HG03439 (cell line): ENCODE measurements around the gene PREP.
"Not testable (repeated sequence)": the region's sequence is repeated elsewhere in the genome, so short reads cannot be mapped to it uniquely, and the experiment has no call there.

ENCODE experiments used
- ATAC-seq: cut with Tn5 transposase; IDR thresholded peaks from one replicate; pipeline ENCODE4 v1.9.1; 2021; ENCODE audit warnings: mild to moderate bottlenecking, moderate library complexity; ENCODE audit not compliant: unreplicated experiment

Gene PREP

GRCh38 chr6:105274678-105275077 is 128.2 kb downstream of the PREP start:
- no peak for ATAC-seq

GRCh38 chr6:105273589-105273988 is 129.3 kb downstream of the PREP start:
- no peak for ATAC-seq

- no peak for ATAC-seq
These were observed 130.1 kb downstream of the PREP start for GRCh38 chr6:105272786-105273185.

GRCh38 chr6:105270511-105270910 is 132.4 kb downstream of the PREP start:
- ATAC-seq: no peak

- ATAC-seq: no peak
These were observed 133.5 kb downstream of the PREP start for GRCh38 chr6:105269390-105269789.

- no peak for ATAC-seq
These were observed 138.9 kb downstream of the PREP start for GRCh38 chr6:105263685-105264610.

- no peak for ATAC-seq
These were observed 142.7 kb downstream of the PREP start for GRCh38 chr6:105259913-105260889.

DNA sequence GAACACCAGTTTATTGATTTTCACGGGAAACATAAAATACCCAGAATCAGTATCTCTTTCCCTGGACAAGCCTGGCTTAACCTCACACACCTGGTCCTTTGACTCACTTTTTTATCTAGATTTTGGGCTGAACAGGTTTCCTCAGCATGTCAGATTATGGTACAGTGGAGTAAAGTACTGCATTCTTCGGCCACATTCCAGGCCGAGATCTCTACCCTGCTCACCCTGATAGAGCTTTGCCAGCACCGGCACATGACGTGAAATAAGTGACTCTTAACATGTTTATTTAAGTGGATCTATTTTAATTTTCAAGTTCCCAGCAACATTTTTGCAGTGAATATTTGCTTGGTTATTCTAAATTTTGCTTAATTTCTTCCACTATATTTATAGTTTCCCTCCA is 144.1 kb downstream of the PREP start:
- no peak for ATAC-seq

DNA sequence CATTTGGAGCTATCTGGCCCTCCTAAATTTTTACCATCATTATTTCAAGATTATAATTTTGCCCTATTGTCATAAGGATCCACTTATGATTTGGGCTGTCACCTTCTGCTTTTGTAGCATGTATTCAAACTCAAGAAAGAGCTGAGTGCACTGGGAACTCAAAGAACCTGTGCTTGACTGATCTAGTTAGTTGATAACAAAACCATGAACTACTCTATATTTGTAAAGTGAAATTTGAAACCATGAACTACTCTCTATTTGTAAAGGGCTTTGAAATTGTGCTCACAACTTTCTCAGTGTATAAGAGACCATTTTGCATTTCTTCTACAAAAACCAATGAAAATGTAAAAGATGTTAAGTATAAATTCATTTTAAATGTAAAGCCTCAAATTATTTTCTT is 145.5 kb downstream of the PREP start:
- ATAC-seq: no peak

DNA sequence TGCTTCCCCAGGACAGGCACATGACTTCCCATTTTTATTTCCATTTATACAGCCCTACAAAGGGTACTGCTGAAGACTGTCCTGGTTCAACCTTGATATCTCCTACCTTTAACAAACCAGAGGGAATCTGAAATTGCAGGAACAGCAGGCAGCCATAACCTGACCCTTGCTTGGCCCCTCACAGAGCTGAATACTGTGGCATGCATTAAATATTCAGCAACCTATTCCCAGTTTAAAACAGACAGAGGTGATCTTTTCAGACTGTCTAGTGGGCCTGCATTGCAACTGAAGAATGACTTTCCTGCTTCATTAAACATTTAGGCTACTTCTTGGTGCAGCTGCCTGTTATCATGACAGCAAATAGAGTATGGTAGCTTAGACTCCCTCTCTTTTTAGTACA is 146.3 kb downstream of the PREP start:
- ATAC-seq: no peak

- no peak for ATAC-seq
These were observed 149.1 kb downstream of the PREP start for GRCh38 chr6:105253787-105254186.

- ATAC-seq: no peak
These were observed 151.2 kb downstream of the PREP start for GRCh38 chr6:105251689-105252088.

DNA sequence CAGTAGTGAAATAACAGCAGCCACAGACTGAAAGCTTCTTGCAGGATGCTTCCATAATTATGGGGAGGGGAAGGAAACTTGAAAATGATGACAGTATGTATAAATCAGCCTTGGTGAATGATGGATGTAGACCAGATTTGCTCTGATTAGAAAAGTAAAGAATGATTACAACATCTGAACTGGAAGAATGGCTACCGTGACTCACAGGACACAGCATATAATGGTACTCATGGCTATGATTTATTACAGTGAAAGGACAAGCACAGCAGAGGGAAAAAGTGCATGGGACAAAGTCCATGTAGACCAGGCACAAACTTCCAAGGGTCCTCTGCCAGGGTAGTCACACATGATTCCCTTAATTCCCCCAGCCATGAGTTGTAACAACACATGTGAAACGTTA is 152.3 kb downstream of the PREP start:
- ATAC-seq: no peak

DNA sequence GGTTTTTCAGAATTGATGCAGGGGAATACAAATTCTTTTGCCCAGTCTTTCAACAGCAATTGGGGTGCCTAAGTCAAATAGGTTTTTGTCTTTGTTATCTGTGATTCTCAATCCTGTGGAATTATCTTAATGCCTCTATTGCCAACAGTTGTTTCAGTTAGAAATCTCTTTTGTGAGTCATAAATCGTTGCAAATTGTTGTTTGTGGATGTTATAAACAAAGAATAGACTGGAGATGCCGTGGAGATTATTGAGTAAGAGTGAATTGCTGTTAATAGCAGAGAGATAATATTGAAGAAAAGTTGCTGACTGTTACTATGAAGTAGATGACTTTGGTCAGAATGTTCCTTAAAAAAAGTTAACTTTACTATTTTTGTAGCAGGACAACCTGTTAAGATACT is 159.4 kb downstream of the PREP start:
- no peak for ATAC-seq

DNA sequence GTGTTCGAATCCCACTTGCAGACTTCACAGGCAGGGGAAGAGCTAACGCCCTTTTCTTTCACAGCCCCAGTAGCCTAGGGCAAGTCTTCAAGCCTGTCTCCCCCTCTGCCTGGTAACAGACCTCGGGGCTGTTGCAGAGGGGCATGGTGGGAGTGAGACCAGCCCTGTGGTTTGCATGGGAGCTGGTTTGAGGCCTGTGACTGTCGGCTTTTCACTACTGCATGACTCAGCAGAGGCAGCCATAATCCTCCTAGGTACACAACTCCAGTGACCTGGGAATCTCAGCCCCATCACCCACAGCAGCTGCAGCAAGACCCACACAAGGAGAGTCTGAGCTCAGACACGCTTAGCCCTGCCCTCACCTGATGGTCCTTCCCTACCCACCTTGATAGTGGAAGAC is 167.7 kb downstream of the PREP start:
- no peak for ATAC-seq

GRCh38 chr6:105231771-105232170 is 171.1 kb downstream of the PREP start:
- ATAC-seq: not testable (repeated sequence)
